K562 (cell line): ENCODE measurements around the gene ARSA.

Source experiments
- CHD2 ChIP-seq: IDR thresholded peaks from 2 replicates; pipeline ENCODE4 v1.6.1; 2011; ENCODE audit warnings: low read depth, low read length
- CTCF ChIP-seq, 3 experiments: IDR thresholded peaks in 2 of 3; conservative IDR thresholded peaks in 1 of 3; 2 replicates each; pipeline ENCODE4 v1.5.1; 2011 to 2012; ENCODE audit warnings: low read length in 3 of 3, mild to moderate bottlenecking in 3 of 3, control low read depth in 2 of 3, improper control_type of control experiment in 1 of 3, inconsistent platforms in 1 of 3, low read depth in 1 of 3, mixed read lengths in 1 of 3, moderate library complexity in 1 of 3; ENCODE audit not compliant: insufficient read depth in 2 of 3
- GTF2F1 ChIP-seq: IDR thresholded peaks from 2 replicates; pipeline ENCODE4 v1.6.1; 2011; ENCODE audit warnings: low read depth, low read length, improper control_type of control experiment
- POLR2A ChIP-seq: fragments of 450-650 bp; conservative IDR thresholded peaks from 2 replicates; pipeline ENCODE4 v1.6.1; 2016
- TAF1 ChIP-seq: IDR thresholded peaks from 2 replicates; pipeline ENCODE4 v1.6.1; 2011; ENCODE audit warnings: mild to moderate bottlenecking, low read length, moderate library complexity; ENCODE audit not compliant: insufficient read depth, control insufficient read depth, severe bottlenecking; ENCODE audit errors: extremely low read depth
- TF ChIP-seq, protein P1 (sequence below): sonication (generic); formaldehyde crosslinking; IDR thresholded peaks from 2 replicates; pipeline ENCODE4 v1.8.1; 2023; ENCODE audit warnings: mild to moderate bottlenecking, missing genetic modification reagents
- TF ChIP-seq, protein P2 (sequence below): sonication (generic); formaldehyde crosslinking; IDR thresholded peaks from 2 replicates; pipeline ENCODE4 v1.8.1; 2022; ENCODE audit warnings: missing genetic modification reagents

DNA sequence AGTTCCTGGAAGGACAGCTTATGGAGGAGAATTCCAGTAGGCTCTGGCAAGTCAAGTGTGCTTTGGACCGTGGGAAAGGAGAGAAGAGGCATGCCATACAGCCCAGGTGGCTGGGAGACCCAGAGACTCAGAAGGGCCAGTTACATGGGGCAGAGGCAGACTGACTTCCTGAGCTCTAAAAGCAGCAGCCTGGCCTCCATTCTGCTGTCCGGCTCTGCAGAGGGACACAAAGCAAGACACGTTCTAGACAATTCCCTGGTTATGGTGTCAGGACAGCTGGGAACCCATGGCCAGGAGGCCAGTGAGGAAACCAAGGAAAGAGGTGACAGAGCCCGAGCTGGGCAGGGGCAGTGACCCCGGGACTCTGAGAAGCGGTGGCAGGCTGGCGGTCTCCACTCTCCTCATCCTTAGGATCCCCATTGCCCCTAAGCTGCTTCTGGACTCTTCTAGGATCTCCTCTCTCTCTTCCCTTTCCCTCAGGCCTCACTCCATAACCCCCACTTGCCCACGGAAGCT lies 52.5 kb downstream of the ARSA start:
- TF ChIP-seq, protein P1, sequence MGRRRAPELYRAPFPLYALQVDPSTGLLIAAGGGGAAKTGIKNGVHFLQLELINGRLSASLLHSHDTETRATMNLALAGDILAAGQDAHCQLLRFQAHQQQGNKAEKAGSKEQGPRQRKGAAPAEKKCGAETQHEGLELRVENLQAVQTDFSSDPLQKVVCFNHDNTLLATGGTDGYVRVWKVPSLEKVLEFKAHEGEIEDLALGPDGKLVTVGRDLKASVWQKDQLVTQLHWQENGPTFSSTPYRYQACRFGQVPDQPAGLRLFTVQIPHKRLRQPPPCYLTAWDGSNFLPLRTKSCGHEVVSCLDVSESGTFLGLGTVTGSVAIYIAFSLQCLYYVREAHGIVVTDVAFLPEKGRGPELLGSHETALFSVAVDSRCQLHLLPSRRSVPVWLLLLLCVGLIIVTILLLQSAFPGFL (CRISPR knock-in tag), result no peak
- TF ChIP-seq GTF2F1 (no peak), CTCF (IDR thresholded peaks at IDR 0.05 in 2 of 3, conservative IDR thresholded peaks at IDR 0.05 in 1 of 3; ENCODE audit: insufficient read depth in 2 of 3, low read depth in 1 of 3, low read length in 3 of 3) (no peak), CHD2 (no peak), POLR2A (no peak), TAF1 (no peak)
- TF ChIP-seq, protein P2, sequence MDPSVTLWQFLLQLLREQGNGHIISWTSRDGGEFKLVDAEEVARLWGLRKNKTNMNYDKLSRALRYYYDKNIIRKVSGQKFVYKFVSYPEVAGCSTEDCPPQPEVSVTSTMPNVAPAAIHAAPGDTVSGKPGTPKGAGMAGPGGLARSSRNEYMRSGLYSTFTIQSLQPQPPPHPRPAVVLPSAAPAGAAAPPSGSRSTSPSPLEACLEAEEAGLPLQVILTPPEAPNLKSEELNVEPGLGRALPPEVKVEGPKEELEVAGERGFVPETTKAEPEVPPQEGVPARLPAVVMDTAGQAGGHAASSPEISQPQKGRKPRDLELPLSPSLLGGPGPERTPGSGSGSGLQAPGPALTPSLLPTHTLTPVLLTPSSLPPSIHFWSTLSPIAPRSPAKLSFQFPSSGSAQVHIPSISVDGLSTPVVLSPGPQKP (CRISPR knock-in tag), result no peak
